T1000 (cell line): ENCODE results near the gene INPPL1.

Experiments used
- DNase-seq: peaks from one replicate; lab custom pipeline; 2025; ENCODE audit warnings: mixed read lengths; lab: John Stamatoyannopoulos, UW

Gene INPPL1

DNA sequence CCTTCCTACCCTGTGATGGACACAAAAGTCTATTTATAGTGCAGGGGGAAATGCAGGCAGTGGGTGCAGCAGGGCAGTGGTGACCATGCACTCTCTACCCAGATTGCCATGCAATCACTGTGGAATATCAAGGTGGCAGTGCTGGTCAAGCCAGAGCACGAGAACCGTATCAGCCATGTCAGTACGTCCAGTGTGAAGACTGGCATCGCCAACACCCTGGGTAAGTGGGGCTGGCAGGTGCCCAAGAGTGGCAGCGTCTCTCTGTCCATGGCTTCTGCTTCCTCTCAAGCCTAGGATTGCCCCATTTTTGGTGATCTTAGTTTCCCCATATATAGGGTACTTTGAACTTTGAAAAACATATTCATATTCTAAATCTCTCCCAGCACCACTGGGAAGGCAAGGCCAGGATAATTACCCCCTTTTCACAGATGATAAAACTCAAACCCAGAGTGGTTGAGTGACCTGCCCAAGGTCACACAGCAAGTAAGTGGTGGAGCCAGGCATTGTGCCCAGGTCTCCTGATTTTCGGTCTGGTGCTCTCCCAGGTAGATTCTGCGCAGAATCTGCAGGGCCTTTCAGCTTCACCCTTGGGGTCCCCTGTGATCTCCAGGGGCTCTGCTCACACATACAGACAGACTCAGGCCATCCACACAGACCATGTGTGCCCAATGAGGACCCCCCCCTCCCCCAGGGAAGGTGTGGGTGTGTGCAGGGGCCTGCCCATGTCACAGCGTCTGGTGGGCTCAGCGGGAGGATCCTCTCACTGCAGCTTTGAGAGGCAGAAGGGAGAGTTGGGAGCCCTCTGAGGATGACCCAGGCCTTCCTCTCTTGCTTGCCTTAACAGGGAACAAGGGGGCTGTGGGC lies 7.1 kb downstream of the INPPL1 start:
- no peak for DNase-seq

DNA sequence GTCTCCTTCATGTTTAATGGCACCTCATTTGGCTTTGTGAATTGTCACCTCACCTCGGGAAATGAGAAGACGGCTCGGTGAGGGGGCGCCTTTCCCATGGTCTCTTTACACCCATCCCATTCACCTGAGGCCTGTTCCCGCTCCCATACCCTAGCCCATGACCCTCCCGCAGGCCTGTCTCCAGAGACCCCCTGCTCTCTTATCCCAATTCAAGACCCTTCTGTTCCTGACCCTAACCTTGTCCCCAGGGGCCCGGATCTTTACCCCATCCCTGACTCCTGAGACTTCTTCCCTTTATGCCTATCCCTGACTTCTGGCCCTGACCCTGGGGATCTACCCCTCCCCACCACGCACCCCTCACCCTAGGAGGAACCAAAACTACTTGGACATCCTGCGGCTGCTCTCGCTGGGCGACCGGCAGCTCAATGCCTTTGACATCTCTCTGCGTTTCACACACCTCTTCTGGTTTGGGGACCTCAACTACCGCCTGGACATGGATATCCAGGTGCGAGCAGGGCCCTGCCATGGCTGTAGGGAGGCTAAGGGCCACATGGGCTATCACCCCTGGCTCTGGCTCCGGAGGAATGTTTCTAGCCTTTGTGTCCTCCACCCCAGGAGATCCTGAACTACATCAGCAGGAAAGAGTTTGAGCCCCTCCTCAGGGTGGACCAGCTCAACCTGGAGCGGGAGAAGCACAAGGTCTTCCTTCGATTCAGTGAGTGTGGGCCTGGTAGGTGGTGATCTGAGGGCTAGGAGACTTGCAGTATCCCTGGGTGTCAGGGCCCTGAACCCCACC lies 7.9 kb downstream of the INPPL1 start:
- no peak for DNase-seq

DNA sequence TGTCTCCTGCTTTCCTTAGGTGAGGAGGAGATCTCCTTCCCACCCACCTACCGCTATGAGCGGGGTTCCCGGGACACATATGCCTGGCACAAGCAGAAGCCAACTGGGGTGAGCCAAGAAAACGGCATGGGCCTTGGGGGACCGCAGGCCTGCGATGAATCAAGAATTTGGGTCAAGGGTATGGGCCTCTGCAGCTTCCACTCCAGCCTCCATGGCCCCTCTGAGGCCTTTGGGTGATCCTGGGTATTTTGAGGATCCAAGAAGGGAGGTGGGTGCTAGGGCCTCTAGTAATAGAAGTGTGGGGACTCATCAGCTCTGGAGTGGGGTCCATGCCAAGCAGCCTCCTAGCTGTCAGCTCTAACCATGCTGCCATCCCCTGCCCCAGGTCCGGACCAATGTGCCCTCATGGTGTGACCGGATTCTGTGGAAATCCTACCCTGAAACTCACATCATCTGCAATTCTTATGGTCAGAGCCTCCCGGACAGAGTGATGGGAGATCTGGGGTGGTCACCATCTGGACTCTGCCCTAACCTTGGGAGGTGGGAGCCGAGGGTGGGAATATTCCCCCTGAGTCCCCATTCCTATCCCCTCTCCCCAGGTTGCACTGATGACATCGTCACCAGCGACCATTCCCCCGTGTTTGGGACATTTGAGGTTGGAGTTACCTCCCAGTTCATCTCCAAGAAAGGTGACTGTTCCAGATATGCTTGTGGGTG lies 8.6 kb downstream of the INPPL1 start:
- DNase-seq, result no peak

DNA sequence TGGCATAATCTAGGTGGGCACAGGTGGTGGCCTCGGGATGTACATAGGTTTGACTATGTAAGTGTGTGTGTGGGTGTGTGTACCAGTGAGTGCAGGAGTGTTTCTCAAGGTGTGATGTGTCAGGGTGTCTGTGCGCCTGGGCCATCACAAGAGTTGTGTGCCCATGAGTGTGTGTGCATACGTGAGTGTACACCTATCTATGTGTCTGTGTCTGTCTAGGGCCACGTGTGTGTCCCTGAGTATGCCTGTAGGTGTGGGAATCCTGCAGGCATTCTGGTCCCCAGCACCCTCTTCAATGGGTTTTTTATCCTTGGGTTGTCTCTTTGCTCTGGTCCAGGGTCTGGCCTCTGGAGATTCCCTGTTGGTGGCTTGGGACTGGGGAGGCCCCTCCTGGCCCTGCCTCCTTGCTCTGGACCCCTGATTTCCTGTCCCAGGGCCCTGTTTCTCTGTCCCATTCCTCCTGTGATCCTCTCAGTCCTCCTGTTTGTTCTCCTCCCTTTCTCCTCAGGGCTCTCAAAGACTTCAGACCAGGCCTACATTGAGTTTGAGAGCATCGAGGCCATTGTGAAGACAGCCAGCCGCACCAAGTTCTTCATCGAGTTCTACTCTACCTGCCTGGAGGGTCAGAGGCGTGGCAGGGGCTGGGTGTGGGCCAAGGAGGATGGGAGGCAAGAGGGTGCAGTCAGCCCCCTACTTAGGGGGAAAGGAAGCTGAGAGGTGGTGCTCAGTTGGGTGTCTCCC lies 9.4 kb downstream of the INPPL1 start:
- no peak for DNase-seq

DNA sequence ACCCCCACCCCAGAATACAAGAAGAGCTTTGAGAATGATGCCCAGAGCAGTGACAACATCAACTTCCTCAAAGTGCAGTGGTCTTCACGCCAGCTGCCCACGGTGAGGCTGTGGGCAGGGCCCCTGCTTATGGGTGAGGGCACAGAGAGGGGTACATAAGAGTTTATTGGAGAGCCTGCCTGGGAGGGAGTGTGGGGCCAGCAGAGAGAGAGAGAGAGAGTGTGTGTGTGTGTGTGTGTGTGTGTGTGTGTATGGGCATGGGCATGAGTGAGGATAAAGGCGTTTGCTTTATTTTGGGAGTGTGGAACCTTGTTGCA lies 9.9 kb downstream of the INPPL1 start:
- no peak for DNase-seq

DNA sequence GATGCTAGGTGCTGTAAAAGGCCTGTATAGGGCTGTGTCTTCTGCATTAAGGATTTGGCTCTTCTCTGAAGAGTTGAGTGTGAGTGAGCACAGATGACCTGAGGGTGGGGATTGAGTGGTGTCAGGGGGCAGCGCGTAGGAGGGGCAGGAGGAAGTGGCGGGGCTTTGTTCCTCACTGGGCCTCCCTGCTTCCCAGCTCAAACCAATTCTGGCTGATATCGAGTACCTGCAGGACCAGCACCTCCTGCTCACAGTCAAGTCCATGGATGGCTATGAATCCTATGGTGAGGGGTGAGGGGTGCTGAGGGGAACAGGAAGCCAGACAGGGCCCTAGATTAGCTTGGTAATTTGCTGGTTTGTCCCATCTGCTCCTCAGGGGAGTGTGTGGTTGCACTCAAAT lies 10.4 kb downstream of the INPPL1 start:
- DNase-seq, result no peak

DNA sequence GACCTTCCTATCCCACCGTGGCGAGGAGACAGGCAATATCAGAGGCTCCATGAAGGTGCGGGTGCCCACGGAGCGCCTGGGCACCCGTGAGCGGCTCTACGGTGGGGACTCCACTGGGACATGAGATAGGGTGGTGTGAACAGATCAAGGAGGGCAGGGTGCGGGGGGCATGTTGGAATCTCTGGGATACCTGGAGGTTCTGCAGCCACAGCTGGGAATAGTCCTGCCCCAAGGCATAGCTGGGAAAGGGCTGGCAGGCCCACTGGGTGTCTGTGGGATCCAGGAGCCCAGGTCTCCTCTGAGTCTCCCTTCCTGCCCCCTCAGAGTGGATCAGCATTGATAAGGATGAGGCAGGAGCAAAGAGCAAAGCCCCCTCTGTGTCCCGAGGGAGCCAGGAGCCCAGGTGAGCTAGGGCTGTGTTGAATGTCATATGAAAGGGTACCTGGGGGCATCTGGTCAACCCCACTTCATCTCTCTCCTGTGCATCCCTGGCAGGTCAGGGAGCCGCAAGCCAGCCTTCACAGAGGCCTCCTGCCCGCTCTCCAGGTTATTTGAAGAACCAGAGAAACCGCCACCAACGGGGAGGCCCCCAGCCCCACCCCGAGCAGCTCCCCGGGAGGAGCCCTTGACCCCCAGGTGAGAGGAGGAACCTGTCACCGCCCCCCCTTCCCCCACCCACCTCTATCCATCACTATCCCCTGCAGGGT lies 10.9 kb downstream of the INPPL1 start:
- DNase-seq, result no peak

DNA sequence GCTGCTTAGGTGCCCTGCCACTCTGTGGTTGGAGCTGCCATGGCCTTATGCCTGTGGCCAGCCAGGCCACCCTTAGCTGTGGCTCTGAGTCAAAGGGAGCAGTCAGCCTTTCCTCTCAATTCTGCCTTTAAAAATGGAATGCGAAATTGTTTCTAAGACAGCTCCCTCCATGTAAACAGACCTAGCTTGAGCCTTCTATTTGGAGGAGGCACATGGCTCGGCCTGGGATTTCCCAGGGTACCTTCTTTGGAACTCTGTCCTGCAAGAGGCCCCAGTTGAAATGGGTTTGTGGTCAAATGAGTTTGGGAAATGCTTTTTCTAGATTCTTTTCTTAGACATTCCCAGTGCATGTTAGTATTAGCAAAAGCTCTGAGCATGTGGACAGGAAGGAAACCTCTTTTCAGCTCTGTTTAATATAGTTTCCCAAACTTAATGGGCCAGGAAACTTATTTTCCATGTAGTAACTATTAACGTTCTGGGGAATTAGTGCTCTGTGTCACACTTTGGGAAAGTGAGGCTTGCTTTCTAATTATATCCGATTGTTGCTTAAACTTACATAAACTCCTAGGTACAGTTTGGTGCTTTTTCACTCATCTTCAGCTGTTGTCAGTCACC lies 11.6 kb downstream of the INPPL1 start:
- DNase-seq, result no peak

DNA sequence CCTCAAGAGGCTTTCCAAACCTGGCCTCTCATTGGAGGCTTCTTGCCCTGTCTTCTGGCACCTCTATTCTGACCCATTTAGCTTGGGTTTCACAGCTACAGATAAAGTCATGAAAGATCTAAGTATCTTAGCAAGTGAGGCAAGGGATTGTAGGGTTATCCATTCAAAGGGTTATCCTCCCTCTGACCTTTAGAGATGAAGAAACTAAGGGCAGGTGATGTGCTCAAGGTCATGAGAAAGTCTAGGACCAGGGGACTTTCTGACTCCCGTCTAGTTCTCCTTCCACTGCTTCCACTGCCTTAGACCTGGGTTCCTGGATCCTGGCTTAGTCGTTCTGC lies 12.2 kb downstream of the INPPL1 start:
- DNase-seq, result no peak

DNA sequence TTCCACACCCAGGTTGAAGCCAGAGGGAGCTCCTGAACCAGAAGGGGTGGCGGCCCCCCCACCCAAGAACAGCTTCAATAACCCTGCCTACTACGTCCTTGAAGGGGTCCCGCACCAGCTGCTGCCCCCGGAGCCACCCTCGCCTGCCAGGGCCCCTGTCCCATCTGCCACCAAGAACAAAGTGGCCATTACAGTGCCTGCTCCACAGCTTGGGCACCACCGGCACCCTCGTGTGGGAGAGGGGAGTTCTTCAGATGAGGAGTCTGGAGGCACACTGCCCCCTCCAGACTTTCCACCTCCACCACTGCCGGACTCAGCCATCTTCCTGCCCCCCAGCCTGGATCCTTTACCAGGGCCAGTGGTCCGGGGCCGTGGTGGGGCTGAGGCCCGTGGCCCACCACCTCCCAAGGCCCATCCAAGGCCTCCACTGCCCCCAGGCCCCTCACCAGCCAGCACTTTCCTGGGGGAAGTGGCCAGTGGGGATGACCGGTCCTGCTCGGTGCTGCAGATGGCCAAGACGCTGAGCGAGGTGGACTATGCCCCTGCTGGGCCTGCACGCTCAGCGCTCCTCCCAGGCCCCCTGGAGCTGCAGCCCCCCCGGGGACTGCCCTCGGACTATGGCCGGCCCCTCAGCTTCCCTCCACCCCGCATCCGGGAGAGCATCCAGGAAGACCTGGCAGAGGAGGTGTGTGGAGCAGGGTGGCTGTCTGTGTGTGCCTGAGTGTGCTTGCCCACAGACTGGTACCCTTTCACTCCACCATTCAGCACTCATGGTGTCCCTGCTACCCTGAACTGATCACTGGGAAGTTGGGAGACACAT lies 12.8 kb downstream of the INPPL1 start:
- DNase-seq, result no peak

DNA sequence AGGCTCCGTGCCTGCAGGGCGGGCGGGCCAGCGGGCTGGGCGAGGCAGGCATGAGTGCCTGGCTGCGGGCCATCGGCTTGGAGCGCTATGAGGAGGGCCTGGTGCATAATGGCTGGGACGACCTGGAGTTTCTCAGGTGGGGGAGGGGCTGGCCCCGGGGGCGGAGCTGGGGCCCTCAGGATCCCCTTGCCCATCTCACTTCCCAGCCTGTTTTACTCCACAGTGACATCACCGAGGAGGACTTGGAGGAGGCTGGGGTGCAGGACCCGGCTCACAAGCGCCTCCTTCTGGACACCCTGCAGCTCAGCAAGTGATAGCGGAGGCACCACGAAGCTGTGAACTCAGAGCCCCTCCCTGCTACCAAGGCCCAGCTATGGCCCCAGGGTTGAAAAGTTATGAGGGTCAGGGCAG lies 13.5 kb downstream of the INPPL1 start:
- DNase-seq, result peak; percentile 23

DNA sequence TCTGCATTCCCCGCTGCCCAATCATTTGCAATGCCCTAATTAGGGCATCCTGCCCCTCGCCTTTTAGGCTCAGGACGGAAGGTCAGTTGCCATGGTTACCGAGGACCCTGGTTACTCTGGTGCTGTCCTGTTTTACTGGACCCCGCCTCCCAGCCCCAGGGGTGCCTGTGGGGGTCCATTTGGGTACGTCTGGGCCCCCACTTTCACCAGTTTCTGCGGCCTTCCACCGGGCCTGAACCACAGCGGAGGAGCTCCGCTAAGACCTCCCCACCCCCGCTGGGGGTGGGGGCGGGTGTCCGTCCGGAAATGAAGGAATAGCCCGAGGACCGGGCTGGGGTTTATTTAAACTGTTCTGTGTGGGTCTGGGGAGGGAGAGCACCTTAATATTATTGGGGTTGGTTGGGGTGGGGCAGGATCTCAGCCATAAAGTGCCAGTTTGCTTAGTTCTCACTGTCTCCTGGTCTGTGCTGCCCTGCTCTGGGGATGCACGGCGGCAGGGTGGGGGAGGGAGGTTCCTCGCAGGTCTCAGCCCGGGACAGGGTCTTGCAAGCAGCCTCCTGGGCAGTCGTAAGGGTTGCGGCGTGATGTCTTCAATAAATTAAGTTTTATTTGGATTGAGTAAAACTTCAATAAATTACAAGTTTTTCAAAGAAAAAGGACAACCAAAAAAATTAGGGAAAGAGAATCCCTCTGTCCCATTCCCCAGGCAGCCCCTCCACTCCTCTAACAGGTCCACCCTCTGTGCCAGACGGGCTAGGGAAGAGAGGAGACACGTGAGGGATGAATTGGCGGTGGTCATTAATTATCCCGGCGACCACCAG lies 14.1 kb downstream of the INPPL1 start:
- no peak for DNase-seq

DNA sequence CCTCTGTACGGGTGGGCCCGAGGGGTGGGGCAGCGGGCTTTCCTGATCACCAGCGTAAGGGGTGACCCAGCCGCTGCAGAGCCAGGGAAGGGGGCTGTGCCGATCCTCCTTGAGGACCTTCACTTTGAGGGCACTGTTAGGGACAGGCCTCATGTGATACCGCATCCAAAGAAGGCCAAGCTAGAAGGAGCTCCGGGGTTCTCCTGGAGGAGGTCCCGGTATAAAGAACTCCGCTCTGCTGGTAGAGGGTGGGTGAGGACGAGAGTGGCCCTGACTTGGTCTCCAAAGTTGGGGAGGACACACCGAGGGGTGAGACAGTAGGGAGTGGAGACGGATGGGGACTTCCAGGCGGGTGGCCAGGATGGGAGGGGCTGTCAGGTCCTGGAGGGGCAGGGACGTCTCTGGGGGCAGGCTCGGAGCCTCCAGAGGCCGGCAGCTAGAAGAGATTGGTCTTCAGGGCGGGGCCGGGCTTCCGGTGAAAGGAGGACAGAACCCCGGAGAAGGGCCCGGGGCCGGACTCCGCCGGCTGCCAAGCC lies 14.8 kb downstream of the INPPL1 start:
- DNase-seq, result no peak

DNA sequence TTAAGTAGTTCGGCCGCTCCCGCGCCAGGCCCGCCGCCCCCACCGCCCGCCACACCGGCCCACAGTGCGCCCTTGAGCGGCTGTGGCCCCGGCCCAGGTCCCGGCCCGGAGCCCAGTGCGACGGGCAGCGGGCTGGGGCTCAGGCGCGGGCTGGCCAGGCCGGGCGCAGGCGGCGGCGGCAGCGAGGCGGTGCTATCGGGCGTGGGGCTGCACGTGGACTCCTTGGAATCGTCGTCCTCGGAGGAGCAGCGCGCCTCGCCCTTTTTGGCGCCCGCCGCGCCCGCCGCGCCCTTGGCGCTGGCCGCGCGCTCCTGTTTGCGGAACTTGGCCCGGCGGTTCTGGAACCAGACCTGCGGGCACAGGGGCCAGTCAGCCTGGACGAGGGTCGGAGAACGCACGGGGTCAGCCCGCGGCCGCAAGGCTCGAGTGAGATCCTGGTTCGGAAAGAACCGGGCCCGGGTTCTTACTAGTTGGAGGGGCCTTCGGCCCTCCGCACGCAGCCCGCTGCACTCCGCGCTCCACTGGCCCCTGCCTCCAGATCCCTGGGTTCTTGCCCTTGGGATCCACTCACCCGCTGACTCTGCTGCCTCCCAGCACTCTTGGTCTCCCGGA lies 15.4 kb downstream of the INPPL1 start:
- DNase-seq, result no peak

DNA sequence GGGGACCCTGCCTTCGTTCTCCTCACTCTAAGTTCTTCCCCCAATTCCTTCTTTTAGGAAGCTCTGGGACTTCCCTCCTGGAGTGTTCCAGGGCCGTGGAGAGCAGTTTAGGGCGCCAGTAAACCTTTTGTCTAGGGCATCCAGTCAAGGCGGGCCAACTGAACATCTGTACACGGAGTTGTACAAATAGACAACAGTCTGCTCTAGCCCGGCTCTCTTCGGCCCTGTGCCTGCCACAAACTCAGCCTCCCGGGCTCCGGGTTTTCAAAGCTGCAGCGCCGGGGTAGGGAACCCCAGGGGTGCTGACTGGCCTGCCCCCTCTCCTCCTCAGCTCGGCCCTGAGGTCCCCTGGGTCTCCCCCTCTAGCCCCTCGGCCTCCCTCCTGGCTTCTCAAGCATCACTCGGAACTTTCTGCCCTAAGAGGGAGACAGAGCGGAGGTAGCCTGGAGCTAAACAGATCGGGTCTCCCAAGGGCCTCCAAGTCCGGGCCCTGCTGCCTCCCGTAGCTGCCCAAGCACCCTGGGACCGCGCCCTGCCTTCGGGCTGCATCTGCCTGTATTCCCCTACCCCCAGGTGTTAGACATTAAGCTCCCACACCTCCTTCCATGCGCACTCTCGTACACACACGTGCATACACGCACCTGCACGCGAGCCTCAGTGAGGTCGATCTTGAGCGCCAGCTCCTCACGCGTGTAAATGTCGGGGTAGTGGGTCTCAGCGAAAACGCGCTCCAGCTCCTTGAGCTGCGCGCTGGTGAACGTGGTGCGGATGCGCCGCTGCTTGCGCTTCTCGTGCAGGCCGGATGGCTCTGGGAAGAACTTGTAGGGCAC lies 16.1 kb downstream of the INPPL1 start:
- no peak for DNase-seq

DNA sequence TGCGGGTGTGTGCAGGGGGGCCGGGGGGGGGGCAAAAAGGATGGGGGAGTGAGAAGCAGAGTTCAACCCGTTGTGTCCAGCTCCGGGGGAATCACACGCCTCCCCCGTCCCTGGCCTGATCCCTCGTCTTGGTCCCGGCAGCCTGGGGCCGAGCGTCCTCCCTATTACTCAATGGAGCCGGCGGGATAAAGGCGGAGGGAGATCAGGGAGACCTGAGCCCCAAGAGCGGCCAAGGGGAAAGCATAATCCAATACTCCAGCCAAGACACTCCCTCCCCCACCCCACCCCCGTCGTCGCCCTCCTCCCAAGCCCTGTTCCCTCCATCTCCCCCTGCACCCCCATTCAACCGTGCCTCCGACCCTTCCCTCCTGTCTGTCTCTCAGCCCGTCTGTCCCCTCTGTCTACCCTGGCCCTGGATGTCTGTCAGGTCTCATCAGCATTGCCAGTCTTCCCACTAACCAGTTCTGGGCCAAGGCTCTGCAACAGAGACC lies 16.8 kb downstream of the INPPL1 start:
- no peak for DNase-seq

DNA sequence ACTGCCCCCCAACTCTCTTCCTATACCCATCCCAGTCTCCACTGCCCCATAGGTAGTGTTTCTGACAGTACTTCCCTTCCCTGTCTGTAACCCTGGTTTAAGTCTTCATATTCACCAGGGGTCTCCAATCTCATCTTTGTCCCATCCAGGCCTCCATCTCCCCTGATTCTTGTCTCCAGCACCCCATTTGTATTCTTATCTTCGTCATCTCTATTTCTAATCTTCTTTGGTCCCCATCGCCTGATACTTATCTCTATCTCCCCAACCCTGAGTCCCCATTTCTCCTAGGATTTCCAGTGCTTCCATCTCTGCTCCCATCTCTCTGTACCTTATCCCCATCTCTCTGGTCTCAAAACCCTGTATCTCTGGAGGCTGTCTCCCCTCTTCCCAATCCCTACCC lies 17.6 kb downstream of the INPPL1 start:
- no peak for DNase-seq
